ENCODE measurements around the gene BMP6. TPM values are rescaled to one million over a fixed set of nuclear protein-coding genes. Genes with fewer than 3 reads are reported as not detected.
"Not testable (repeated sequence)": the region's sequence is repeated elsewhere in the genome, so short reads cannot be mapped to it uniquely, and the experiment has no call there.

Gene BMP6
- total RNA-seq, 1 donor from 2014 or later, result 1.6 TPM

DNA sequence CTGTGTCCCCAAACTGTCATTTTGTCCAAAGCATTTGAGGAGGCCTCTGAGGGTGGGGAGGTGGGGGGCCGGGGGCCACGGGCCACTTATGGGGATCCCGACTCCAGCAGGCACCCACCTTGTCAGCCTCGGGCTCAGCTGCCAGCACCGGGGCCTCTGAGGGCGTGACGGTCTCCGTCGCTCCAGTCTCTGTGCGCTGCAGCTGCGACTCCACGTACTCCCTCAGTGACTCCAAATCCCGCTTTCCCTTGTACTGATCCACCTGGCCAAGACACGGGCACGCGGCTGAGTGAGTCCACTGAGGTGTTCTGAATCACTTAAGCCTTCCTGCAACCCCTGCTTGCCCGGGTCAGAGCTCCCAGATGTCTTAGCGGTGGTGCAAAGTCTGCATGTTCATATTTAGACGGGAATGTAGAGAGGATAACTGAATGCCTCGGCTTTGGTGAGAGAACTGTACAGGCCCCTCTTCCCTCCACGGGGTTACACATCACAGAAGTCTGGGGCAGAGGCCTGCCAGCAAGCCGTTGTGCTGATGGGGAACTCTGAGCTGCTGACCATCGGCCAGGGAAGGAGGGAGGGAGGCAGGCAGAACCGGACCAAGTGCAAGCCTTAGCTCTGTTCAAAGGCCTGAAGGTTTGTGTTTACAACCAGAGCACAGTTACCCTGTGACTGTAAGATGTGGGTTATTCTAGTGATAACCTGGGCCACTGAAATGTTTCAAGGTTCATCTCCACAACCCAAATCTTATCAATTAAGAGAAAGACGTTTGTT lies 162.9 kb downstream of the BMP6 start:
- no peak for ATAC-seq
- no peak for DNase-seq (ENCODE audit: missing footprints)
- intact Hi-C loops (cut with DNase I), result no loop called here

DNA sequence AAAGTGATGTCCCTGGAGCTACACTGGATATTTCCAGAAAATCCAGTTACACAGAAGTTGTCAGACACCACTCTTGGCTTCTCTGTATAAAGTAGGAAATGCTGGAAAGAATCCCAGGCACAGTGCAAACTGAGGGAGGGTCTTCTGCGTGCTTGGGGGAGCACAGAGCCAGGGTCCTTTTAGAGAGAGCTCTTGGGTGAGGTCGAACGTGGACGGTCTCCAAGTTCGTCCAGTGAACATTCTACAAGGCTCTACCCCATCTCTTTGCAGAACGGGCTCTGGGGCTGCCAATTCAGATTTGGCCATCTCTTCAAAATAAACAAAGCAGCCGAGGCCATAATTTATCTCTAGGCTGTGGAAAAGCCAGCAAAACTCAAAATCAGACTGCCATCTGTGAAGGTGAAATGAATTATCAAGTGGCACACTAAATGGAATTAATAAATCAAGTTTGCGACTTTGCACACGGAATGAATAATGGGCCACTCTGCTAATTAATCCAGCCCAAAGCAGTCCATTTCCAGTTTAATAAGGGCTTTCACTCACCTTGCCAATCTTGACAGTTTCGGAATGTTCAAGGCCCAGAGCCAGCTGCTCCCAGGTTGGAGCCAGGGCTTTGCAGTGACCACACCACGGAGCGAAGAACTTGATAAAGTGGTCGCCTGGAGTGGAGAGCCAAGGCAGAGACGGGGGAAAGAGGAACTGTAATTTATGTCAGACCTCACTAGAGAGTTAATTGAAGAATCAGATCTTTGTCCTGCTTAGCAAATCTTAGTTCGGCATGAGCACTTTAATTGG lies 165.4 kb downstream of the BMP6 start:
- DNase-seq (ENCODE audit: missing footprints) (no peak), ATAC-seq (peak; percentile 70)
- intact Hi-C loops (cut with DNase I), result no loop called here

GRCh38 chr6:7892367-7892766 lies 166.5 kb downstream of the BMP6 start:
- intact Hi-C loops (cut with DNase I); DNase-seq (ENCODE audit: missing footprints); ATAC-seq: not testable (repeated sequence)

GRCh38 chr6:7893342-7893741 lies 167.4 kb downstream of the BMP6 start:
- intact Hi-C loops (cut with DNase I), result no loop called here
- DNase-seq (ENCODE audit: missing footprints), result no peak
- ATAC-seq, result no peak

DNA sequence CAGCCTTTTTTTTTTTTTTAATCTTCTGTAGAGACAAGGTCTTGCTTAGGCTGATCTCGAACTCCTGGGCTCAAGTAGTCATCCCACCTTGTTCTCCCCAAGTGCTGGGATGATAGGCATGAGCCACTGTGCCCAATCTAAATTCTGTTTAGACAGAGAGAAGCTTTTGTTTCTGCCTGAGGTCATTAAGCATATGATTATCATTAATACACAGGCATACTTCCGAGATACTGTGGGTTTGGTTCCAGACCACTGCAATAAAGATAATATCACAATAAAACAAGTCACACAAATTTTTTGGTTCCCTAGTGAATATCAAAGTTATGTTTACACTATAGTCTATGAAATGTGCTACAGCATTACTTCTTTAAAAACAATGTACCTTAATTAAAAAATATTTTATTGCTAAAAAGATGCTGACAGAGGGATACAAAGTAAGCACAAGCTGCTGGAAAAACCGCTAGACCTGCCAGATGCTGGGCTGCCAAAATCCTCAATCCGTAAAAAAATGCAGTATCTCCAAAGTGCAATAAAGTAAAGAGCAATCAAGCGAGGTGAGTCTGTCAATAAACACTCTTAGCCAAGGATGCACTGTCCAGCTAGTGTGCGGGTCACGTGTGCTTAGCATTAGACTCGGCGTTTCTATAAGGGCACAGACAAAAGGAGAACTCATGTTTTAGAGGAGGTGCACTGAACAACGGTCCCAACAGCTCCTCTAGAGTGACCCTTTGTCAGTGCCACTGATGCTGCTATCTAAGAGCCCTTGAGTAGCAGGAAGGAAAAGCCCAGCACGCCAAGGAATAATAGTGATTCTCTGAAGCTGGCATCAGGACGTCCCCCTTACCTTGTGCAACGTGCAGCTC lies 168.6 kb downstream of the BMP6 start:
- intact Hi-C loops (cut with DNase I), result no loop called here
- ATAC-seq (no peak), DNase-seq (ENCODE audit: missing footprints) (no peak)

- ATAC-seq, result no peak
- intact Hi-C loops (cut with DNase I), result no loop called here
These were observed 169.2 kb downstream of the BMP6 start for GRCh38 chr6:7895125-7895423.

DNA sequence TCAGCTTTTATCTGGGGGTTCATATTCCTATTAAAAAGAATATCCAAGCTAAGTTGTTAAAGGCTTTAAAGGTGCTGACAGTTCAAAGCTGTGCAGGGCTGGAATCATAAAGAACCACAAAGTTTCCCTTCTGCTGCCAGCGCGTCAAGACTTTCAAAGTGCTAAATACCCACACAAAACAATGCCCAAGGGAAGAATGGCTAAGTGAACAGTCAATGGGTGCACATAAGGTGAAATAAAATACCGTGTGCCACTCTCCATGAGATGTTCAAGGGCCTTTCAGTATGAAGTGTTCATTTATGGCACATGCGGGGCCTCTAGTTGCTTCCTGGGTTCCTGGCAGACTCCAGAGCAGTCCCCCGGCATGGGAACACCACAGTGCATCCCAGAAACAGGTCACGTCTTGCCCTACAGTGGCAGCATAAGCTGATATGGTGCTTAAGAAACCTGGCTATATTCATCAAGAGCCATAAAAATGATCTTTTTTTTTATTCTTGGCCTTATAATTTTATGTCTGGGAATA lies 170.6 kb downstream of the BMP6 start:
- intact Hi-C loops (cut with DNase I), result no loop called here
- peak; percentile 49 for ATAC-seq

More at GRCh38 chr6:7895125-7895423, 169.2 kb downstream of the BMP6 start:
- no peak for DNase-seq (ENCODE audit: missing footprints)

DNA sequence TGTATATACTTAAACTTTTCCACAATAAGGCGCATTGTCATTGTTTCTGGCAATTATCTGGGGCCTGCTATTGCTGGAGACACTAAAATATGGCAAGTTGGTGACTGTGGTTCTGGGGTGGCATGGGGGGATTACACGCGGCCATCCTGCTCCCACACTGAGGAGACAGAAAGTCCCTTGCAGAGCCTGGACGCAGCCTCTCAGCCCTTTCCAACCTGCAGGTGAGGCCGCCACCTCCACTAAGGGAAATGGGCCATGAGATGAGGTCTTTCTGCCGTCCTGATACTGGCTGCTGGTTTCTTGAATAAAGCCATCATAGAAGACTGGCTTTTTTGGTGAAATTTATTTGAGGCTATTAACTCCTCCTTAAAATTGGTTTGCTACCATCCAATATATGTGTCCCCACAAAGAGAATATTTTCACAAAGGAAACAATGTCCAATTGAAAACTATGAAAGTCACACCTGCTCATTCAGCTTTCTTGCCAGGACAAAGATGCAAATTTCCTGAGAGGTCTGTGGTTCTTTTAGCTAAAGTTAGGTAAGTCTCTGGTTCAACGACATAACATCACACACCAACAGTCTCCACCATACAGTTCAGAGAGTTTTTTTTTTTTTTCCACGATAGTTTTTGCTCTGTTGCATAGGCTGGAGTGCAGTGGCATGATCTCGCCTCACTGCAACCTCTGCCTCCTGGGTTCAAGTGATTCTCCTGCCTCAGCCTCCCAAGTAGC lies 171.7 kb downstream of the BMP6 start:
- intact Hi-C loops (cut with DNase I), result no loop called here
- ATAC-seq (no peak), DNase-seq (ENCODE audit: missing footprints) (no peak)

More for the DNA sequence above, 170.6 kb downstream of the BMP6 start:
- no peak for DNase-seq (ENCODE audit: missing footprints)

GRCh38 chr6:7898193-7898586 lies 172.3 kb downstream of the BMP6 start:
- intact Hi-C loops (cut with DNase I); ATAC-seq; DNase-seq (ENCODE audit: missing footprints): not testable (repeated sequence)

DNA sequence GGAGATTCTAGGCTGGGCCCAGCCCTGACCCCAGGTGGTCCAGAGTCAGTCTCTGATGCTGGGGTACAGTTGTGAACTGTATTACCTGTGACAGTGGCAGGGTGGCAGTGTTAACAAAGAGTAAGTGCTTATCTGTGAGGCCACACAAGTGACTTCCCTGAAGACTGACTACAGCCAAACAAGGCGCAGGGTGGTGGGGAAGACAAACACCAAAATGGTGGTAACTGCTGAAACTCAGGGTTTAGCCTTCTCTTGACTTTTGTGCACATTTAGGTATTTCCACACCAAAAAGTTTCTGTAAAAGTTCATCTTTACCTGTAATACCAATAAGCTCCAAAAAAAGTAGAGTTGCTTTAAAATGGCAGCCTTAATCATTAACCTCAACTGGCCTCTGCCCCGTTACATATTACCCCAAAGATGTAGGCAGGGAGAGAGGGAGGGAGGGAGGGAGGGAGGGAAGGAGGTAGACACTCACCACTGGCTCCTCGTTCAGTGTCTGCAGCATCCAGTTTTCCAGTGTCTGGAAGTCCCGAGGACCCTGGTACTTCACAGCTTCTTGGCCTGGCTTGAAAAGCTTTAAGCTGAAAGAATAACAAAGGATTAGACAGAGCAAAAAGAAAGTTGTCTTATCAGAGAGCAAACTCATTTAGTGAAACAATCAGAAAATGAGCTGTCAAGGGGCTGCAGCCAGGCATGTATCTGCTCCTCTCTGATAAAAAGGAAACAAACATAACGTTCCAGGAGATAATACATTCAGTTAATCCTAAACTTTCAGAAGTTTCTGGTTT lies 173.4 kb downstream of the BMP6 start:
- DNase-seq (ENCODE audit: missing footprints), result no peak
- ATAC-seq, result no peak
- intact Hi-C loops (cut with DNase I), result no loop called here

DNA sequence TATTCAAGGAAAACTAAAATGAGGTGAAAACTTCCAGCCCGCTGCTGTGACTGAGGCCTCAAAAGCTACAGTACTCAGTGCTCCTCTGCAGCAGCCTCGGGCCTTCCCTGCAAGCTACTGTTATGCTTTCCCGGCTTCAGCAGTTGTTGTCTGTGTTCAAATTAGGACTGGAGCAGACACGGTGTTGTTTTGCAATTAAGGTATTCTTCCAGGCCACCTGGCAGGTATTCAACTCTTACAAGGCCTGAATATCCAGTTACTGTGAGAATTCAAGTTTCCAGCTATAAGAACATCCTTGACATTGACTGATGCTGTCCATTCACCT lies 174.0 kb downstream of the BMP6 start:
- intact Hi-C loops (cut with DNase I), result no loop called here
- no peak for ATAC-seq
- no peak for DNase-seq (ENCODE audit: missing footprints)

GRCh38 chr6:7900621-7901020 lies 174.7 kb downstream of the BMP6 start:
- intact Hi-C loops (cut with DNase I), result no loop called here
- no peak for ATAC-seq
- DNase-seq (ENCODE audit: missing footprints), result no peak

DNA sequence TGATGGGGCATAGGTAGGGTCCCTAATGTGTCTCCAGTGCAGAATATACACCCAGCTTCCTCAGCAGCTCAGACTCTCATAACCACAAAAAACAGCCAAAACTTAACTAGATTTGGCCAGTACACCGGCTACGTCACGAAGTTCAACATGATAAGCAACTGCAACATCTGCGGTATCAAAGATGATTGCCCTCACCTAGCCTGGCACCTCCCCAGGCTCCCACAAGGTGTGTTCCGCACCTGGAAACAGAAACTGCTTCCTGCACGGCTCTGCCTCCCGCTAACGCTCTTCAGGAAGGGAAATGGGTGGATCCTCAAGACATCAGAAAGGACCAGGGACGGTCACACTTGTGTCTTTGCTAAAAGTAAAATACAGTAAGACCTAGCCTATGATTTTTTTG lies 175.2 kb downstream of the BMP6 start:
- intact Hi-C loops (cut with DNase I), result no loop called here
- ATAC-seq, result no peak

DNA sequence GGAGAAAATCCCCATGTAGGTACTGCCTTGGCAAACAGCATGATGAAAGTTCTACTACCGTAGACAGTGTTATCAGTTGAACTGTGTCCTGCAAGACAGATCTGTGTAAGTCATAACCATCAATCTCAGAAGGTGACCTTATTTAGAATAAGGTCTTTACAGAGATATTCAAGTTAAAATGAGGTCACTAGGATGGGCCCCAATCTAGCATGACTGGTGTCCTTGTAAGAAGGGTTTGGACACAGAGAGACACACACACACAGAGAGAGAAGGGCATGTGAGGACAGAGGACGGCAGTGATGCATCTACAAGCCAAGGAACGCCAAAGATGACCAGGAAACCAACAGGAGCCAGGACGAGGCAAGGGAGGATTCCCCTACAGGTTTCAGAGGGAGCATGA lies 175.9 kb downstream of the BMP6 start:
- ATAC-seq (no peak), DNase-seq (ENCODE audit: missing footprints) (no peak)
- intact Hi-C loops (cut with DNase I), result no loop called here

More for the DNA sequence above, 175.2 kb downstream of the BMP6 start:
- no peak for DNase-seq (ENCODE audit: missing footprints)

- intact Hi-C loops (cut with DNase I), result no loop called here
- DNase-seq (ENCODE audit: missing footprints) (no peak), ATAC-seq (no peak)
These were observed 176.3 kb downstream of the BMP6 start for GRCh38 chr6:7902221-7902620.

DNA sequence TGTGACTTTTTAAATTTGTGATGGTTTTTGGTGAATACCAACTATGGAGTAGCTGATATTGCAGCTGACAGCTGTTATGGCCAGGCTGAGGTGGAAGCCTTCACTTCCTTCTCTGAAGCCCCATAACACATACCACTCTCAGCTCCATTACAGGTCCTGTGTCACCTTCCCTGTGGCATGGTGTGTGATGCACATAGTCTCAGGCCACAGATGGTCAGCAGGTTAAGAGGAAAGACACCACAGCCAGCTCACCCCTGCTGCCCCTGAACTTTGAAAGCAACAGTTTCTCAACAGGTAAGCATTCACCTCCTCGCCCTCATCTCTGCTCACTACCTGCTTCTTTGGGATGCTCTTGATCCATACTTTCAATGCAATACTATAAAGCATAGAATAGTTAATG lies 177.0 kb downstream of the BMP6 start:
- ATAC-seq (no peak), DNase-seq (ENCODE audit: missing footprints) (no peak)
- intact Hi-C loops (cut with DNase I), result no loop called here

DNA sequence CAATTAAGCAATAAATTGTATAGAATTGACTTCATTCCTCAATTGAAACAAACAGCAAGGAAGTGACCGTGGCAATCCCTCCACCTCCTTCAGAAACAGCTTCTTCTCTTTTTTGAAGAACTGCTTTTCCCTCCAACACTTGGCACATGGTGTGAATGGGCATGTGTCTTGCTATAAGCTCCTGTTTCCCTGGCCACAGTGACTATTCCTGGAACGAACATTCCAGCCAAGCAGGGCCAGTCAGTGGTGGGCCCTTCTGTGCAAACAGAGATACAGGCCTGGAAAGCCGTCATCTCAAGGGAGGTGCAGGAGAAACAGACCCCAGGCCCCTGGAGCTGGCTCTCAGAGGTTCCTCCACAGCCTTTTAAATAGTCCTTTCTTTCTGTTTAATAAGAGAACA lies 177.8 kb downstream of the BMP6 start:
- no peak for DNase-seq (ENCODE audit: missing footprints)
- intact Hi-C loops (cut with DNase I), result no loop called here
- no peak for ATAC-seq

Data from Right ventricle myocardium inferior (tissue), 1 donor.